C4-2B (cell line): ENCODE results near the gene CINP.

Experiments used
- ZFX ChIP-seq: fragments of 450-650 bp; IDR thresholded peaks from 2 replicates; pipeline ENCODE4 v1.6.1; 2017
- TF ChIP-seq, protein P1 (sequence below): fragments of 450-650 bp; conservative IDR thresholded peaks from 2 replicates; pipeline ENCODE4 v1.5.1; 2017; ENCODE audit warnings: mild to moderate bottlenecking

DNA sequence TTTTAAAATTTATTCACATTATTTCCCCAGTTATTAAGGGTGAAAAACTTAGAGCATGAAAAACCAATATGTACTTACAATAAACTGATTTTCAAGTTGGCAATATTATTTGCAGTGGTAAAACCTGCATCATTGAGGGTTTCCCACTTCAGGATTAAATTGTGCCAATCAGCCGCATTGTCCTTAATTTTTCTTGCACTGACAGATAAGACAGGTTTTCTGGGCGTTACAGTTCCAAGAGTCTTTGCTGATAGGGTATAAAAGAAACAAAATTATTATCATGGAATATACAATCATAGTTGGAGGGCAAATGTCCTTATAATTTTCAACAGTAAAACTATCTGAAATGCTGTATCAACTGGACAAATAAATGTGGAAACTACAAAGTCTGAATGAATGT, 3.3 kb downstream of the CINP start:
- TF ChIP-seq, protein P1, sequence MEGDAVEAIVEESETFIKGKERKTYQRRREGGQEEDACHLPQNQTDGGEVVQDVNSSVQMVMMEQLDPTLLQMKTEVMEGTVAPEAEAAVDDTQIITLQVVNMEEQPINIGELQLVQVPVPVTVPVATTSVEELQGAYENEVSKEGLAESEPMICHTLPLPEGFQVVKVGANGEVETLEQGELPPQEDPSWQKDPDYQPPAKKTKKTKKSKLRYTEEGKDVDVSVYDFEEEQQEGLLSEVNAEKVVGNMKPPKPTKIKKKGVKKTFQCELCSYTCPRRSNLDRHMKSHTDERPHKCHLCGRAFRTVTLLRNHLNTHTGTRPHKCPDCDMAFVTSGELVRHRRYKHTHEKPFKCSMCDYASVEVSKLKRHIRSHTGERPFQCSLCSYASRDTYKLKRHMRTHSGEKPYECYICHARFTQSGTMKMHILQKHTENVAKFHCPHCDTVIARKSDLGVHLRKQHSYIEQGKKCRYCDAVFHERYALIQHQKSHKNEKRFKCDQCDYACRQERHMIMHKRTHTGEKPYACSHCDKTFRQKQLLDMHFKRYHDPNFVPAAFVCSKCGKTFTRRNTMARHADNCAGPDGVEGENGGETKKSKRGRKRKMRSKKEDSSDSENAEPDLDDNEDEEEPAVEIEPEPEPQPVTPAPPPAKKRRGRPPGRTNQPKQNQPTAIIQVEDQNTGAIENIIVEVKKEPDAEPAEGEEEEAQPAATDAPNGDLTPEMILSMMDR = no peak
- TF ChIP-seq ZFX = no peak
